IMR-90 (cell line): ENCODE results near the gene RNU6-1. TPM values are rescaled to one million over a fixed set of nuclear protein-coding genes. Genes with fewer than 3 reads are reported as not detected.

Source experiments
- ATAC-seq: fragments of 200-7000 bp; cut with Tn5 transposase; 2 replicates; pipeline ENCODE4 v1.9.1; 2020; ENCODE audit warnings: low read depth, mild to moderate bottlenecking, moderate library complexity
- BruUV-seq: library from RNA; stranded (reverse); fragments of 400-500 nt; replicated peaks from 2 replicates; lab custom pipeline; 2021; lab: Mats Ljungman, UMichigan
- CTCF ChIA-PET: fragments of 300-600 bp; formaldehyde crosslinking; extraction: SDS; loops from one replicate; lab custom pipeline; 2021; ENCODE audit warnings: antibody characterized with exemption; lab: Yijun Ruan, JAX
- POLR2A ChIA-PET: fragments of 300-600 bp; sonication (Branson Sonifier 250); formaldehyde crosslinking; loops from one replicate; lab custom pipeline; 2022; ENCODE audit warnings: antibody characterized with exemption; ENCODE audit not compliant: unreplicated experiment; lab: Charles Lee
- DNase-seq: peaks from one replicate; pipeline ENCODE4 v3.0.0; 2013
- H2AFZ ChIP-seq: replicated peaks from 2 replicates; pipeline ENCODE3; 2013; ENCODE audit warnings: low read length, mild to moderate bottlenecking; ENCODE audit not compliant: poor library complexity
- H2AK5ac ChIP-seq: 2 replicates; pipeline ENCODE4 v1.6.1; 2013; ENCODE audit warnings: low read depth, low read length, inconsistent platforms
- H2AK9ac ChIP-seq: replicated peaks from 2 replicates; pipeline ENCODE3; 2013; ENCODE audit warnings: mild to moderate bottlenecking, low read depth, low read length, moderate library complexity; ENCODE audit not compliant: poor library complexity
- H2BK120ac ChIP-seq: 2 replicates; pipeline ENCODE4 v1.6.1; 2013; ENCODE audit warnings: low read depth, low read length, inconsistent platforms
- H2BK15ac ChIP-seq: 3 replicates; pipeline ENCODE4 v1.6.1; 2013; ENCODE audit warnings: low read depth, low read length, inconsistent platforms
- H2BK20ac ChIP-seq: 2 replicates; pipeline ENCODE4 v1.6.1; 2013; ENCODE audit warnings: low read depth, mild to moderate bottlenecking, inconsistent platforms, low read length, moderate library complexity
- H2BK5ac ChIP-seq: 2 replicates; pipeline ENCODE4 v1.6.1; 2013; ENCODE audit warnings: mild to moderate bottlenecking, low read depth, low read length, inconsistent platforms; ENCODE audit not compliant: poor library complexity, severe bottlenecking
- H3K14ac ChIP-seq: replicated peaks from 2 replicates; pipeline ENCODE4 v1.6.1; 2013; ENCODE audit warnings: low read depth, low read length, inconsistent platforms
- H3K18ac ChIP-seq: 2 replicates; pipeline ENCODE4 v1.6.1; 2013; ENCODE audit warnings: low read depth, low read length, control low read depth
- H3K23ac ChIP-seq: 2 replicates; pipeline ENCODE4 v1.6.1; 2013; ENCODE audit warnings: low read depth, low read length, inconsistent platforms
- H3K27ac ChIP-seq: 2 replicates; pipeline ENCODE4 v1.5.1; 2013; ENCODE audit warnings: mild to moderate bottlenecking, control low read depth, low read length; ENCODE audit not compliant: insufficient read depth
- H3K27me3 ChIP-seq: 2 replicates; pipeline ENCODE4 v1.6.1; 2013; ENCODE audit warnings: low read length; ENCODE audit not compliant: control insufficient read depth, insufficient read depth
- H3K36me3 ChIP-seq: 2 replicates; pipeline ENCODE4 v1.6.1; 2013; ENCODE audit warnings: low read length, mixed read lengths; ENCODE audit not compliant: control insufficient read depth, insufficient read depth
- H3K4ac ChIP-seq: 2 replicates; pipeline ENCODE4 v1.6.1; 2013; ENCODE audit warnings: low read depth, low read length, inconsistent platforms
- H3K4me1 ChIP-seq: 2 replicates; pipeline ENCODE4 v1.6.1; 2013; ENCODE audit warnings: low read length, mixed read lengths; ENCODE audit not compliant: control insufficient read depth, insufficient read depth
- H3K4me2 ChIP-seq: 2 replicates; pipeline ENCODE4 v1.6.1; 2013; ENCODE audit warnings: low read depth, mild to moderate bottlenecking, control low read depth, low read length, moderate library complexity
- H3K4me3 ChIP-seq: 2 replicates; pipeline ENCODE4 v1.5.1; 2013; ENCODE audit warnings: low read depth, mild to moderate bottlenecking, control low read depth, low read length, moderate library complexity; ENCODE audit not compliant: insufficient read depth
- H3K56ac ChIP-seq: 2 replicates; pipeline ENCODE4 v1.6.1; 2013; ENCODE audit warnings: low read length, inconsistent platforms; ENCODE audit not compliant: insufficient read depth; ENCODE audit errors: extremely low read depth
- H3K79me1 ChIP-seq, 2 experiments: 2 replicates each; pipeline ENCODE4 v1.6.1; 2013; ENCODE audit warnings: low read length in 2 of 2, inconsistent platforms in 1 of 2, low read depth in 1 of 2
- H3K9ac ChIP-seq: 2 replicates; pipeline ENCODE4 v1.6.1; 2013; ENCODE audit warnings: low read depth, low read length, control low read depth
- H3K9me1 ChIP-seq: 2 replicates; pipeline ENCODE4 v1.6.1; 2013; ENCODE audit warnings: low read length, inconsistent platforms; ENCODE audit not compliant: insufficient read depth
- H3K9me3 ChIP-seq: 2 replicates; pipeline ENCODE4 v1.6.1; 2013; ENCODE audit warnings: low read length; ENCODE audit not compliant: control insufficient read depth, insufficient read depth
- H4K20me1 ChIP-seq: 2 replicates; pipeline ENCODE4 v1.6.1; 2013; ENCODE audit warnings: low read length, inconsistent platforms; ENCODE audit not compliant: insufficient read depth
- H4K5ac ChIP-seq: 2 replicates; pipeline ENCODE4 v1.6.1; 2013; ENCODE audit warnings: mild to moderate bottlenecking, low read depth, low read length, control low read depth
- H4K8ac ChIP-seq, 2 experiments: 2 replicates each; pipeline ENCODE4 v1.6.1; 2013; ENCODE audit warnings: low read depth in 2 of 2, low read length in 2 of 2, control low read depth in 1 of 2, inconsistent platforms in 1 of 2
- H4K91ac ChIP-seq: 2 replicates; pipeline ENCODE4 v1.6.1; 2013; ENCODE audit warnings: low read depth, low read length, inconsistent platforms; ENCODE audit not compliant: insufficient read depth
- CEBPB ChIP-seq: IDR thresholded peaks from 2 replicates; pipeline ENCODE4 v1.6.1; 2012; ENCODE audit warnings: low read depth, low read length, improper control_type of control experiment
- MAFK ChIP-seq: IDR thresholded peaks from 2 replicates; pipeline ENCODE4 v1.6.1; 2012; ENCODE audit warnings: low read depth, low read length, improper control_type of control experiment
- MXI1 ChIP-seq: IDR thresholded peaks from 2 replicates; pipeline ENCODE4 v1.6.1; 2012; ENCODE audit warnings: low read depth, mild to moderate bottlenecking, low read length, moderate library complexity, borderline replicate concordance
- POLR2A ChIP-seq: IDR thresholded peaks from 2 replicates; pipeline ENCODE4 v1.6.1; 2012; ENCODE audit warnings: mild to moderate bottlenecking, low read depth, low read length
- RAD21 ChIP-seq: IDR thresholded peaks from 2 replicates; pipeline ENCODE4 v1.6.1; 2012; ENCODE audit warnings: low read length, improper control_type of control experiment
- RCOR1 ChIP-seq: IDR thresholded peaks from 2 replicates; pipeline ENCODE4 v1.6.1; 2012; ENCODE audit warnings: mild to moderate bottlenecking, low read length, improper control_type of control experiment; ENCODE audit not compliant: insufficient replicate concordance
- RFX5 ChIP-seq: IDR thresholded peaks from 2 replicates; pipeline ENCODE4 v1.8.0; 2012; ENCODE audit warnings: low read depth, mild to moderate bottlenecking, low read length, moderate library complexity
- WGBS, 2 experiments: methylation state at CpG; one replicate each; pipeline versions ENCODE4 v1.1.5 to v1.1.7; 2013; ENCODE audit warnings: missing lambda C conversion rate in 2 of 2; ENCODE audit not compliant: insufficient read length in 1 of 2; ENCODE audit errors: extremely low coverage in 2 of 2; 5-methylcytosine and 5-hydroxymethylcytosine counted together
- dilution Hi-C: fragments of 300-500 bp; cut with HindIII; formaldehyde crosslinking; loops from one replicate; pipeline ENCODE4 v1.14.3; 2018; ENCODE audit warnings: low sequenced_read_pairs; ENCODE audit not compliant: unreplicated experiment
- in situ Hi-C: fragments of 300-500 bp; cut with MboI; formaldehyde crosslinking; loops from 3 replicates; pipeline ENCODE4 v1.14.3; 2019; ENCODE audit warnings: low sequenced_read_pairs, inconsistent platforms, mixed read lengths
- intact Hi-C: fragments of 100-400 bp; cut with micrococcal nuclease; formaldehyde crosslinking; loops from 2 replicates; pipeline ENCODE4 v1.10.0; 2022
- polyA plus RNA-seq, 3 experiments: library from polyadenylated mRNA; depleted of rRNA; stranded (reverse); fragments of >200 nt; gene quantifications; 2 replicates each; pipeline ENCODE4 v1.2.3, GENCODE V29; 2012; ENCODE audit warnings: low replicate concordance in 1 of 3
- total RNA-seq: library from RNA; depleted of rRNA; stranded (reverse); fragments of >200 nt; gene quantifications from 2 replicates; pipeline ENCODE4 v1.2.3, GENCODE V29; 2012
- TF ChIP-seq, protein P1 (sequence below): conservative IDR thresholded peaks from 2 replicates; pipeline ENCODE4 v1.5.1; 2012; ENCODE audit warnings: mild to moderate bottlenecking, low read depth, low read length, improper control_type of control experiment
- TF ChIP-seq, protein P2 (sequence below): fragments of 150-350 bp; IDR thresholded peaks from 2 replicates; pipeline ENCODE4 v1.6.1; 2017; ENCODE audit warnings: mild to moderate bottlenecking, antibody characterized with exemption, low read length, low read depth

RNU6-1 gene
- total and polyA plus RNA-seq, 2 of the 4 experiments (the other 2 are of a cell fraction): not detected

GRCh38 chr15:67821784-67822440 is 17.9 kb downstream of the RNU6-1 start:
- CTCF ChIA-PET: no interaction called here
- Histone ChIP-seq H4K20me1 (peaks cover 31% of the 10 kb centered on the region), H2BK5ac (no peak overlapping the region), H3K9ac (no peak overlapping the region), H3K4me1 (peaks cover 3% of the 10 kb centered on the region; the same call in 1 of the 2 replicates), H3K23ac (no peak overlapping the region; the same call in 1 of the 2 replicates), H3K18ac (no peak overlapping the region), H2BK15ac (no peak overlapping the region), H4K8ac (no peak overlapping the region), H3K9me1 (no peaks in the 10 kb centered on the region; the same call in 1 of the 2 replicates), H2BK20ac (no peak overlapping the region), H2AK5ac (no peak overlapping the region), H3K14ac (no peak overlapping the region), H3K27ac (no peak overlapping the region), H4K5ac (no peak overlapping the region), H3K4me3 (no peak overlapping the region), H2AFZ (no peak overlapping the region), H2BK120ac (no peak overlapping the region), H2AK9ac (no peak overlapping the region), H3K4me2 (no peak overlapping the region), H4K91ac (no peak overlapping the region), H3K9me3 (peaks cover 19% of the 10 kb centered on the region), H3K4ac (no peak overlapping the region), H3K36me3 (no peaks in the 10 kb centered on the region), H3K79me1 (no peaks in the 10 kb centered on the region; a peak in 1 of 4 replicates), H3K56ac (no peak overlapping the region), H3K27me3 (peaks cover 90% of the 10 kb centered on the region)
- dilution Hi-C loops (no loop called here), in situ Hi-C loops (no loop called here), intact Hi-C loops (no loop called here)
- BruUV-seq: no TSS peak
- DNase-seq (no peak), ATAC-seq (no peak)
- no peak for TF ChIP-seq RCOR1
- no peak for TF ChIP-seq RFX5
- TF ChIP-seq, protein P1, sequence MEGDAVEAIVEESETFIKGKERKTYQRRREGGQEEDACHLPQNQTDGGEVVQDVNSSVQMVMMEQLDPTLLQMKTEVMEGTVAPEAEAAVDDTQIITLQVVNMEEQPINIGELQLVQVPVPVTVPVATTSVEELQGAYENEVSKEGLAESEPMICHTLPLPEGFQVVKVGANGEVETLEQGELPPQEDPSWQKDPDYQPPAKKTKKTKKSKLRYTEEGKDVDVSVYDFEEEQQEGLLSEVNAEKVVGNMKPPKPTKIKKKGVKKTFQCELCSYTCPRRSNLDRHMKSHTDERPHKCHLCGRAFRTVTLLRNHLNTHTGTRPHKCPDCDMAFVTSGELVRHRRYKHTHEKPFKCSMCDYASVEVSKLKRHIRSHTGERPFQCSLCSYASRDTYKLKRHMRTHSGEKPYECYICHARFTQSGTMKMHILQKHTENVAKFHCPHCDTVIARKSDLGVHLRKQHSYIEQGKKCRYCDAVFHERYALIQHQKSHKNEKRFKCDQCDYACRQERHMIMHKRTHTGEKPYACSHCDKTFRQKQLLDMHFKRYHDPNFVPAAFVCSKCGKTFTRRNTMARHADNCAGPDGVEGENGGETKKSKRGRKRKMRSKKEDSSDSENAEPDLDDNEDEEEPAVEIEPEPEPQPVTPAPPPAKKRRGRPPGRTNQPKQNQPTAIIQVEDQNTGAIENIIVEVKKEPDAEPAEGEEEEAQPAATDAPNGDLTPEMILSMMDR: no peak
- no peak for TF ChIP-seq MXI1
- TF ChIP-seq CEBPB: no peak
- no peak for TF ChIP-seq RAD21
- TF ChIP-seq MAFK: no peak
- TF ChIP-seq POLR2A: no peak
- TF ChIP-seq, protein P2, sequence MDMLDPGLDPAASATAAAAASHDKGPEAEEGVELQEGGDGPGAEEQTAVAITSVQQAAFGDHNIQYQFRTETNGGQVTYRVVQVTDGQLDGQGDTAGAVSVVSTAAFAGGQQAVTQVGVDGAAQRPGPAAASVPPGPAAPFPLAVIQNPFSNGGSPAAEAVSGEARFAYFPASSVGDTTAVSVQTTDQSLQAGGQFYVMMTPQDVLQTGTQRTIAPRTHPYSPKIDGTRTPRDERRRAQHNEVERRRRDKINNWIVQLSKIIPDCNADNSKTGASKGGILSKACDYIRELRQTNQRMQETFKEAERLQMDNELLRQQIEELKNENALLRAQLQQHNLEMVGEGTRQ: no peak
- 4% methylated on average over 16 of the region's 43 CpGs; no CpG with 5 or more reads in 1 of the 2 experiments for WGBS, 2 experiments
- POLR2A ChIA-PET: interaction anchor here (0.6 kb wide), 1 partner anchor 332 kb away, joined by 4 read pairs; no protein-coding TSS in a partner anchor
